UCSD-AML1 (cell line): ENCODE results near the gene REXO2.

Source experiments
- DNase-seq: peaks from one replicate; lab custom pipeline; 2025; ENCODE audit not compliant: unreplicated experiment; lab: John Stamatoyannopoulos, UW

REXO2 gene

GRCh38 chr11:114439229-114440120 is at the start of gene REXO2:
Gene REXO2 (plus strand): TSS chr11:114439467. CDS start chr11:114439529, 62 bp downstream.
- DNase-seq: peak; percentile 96

DNA sequence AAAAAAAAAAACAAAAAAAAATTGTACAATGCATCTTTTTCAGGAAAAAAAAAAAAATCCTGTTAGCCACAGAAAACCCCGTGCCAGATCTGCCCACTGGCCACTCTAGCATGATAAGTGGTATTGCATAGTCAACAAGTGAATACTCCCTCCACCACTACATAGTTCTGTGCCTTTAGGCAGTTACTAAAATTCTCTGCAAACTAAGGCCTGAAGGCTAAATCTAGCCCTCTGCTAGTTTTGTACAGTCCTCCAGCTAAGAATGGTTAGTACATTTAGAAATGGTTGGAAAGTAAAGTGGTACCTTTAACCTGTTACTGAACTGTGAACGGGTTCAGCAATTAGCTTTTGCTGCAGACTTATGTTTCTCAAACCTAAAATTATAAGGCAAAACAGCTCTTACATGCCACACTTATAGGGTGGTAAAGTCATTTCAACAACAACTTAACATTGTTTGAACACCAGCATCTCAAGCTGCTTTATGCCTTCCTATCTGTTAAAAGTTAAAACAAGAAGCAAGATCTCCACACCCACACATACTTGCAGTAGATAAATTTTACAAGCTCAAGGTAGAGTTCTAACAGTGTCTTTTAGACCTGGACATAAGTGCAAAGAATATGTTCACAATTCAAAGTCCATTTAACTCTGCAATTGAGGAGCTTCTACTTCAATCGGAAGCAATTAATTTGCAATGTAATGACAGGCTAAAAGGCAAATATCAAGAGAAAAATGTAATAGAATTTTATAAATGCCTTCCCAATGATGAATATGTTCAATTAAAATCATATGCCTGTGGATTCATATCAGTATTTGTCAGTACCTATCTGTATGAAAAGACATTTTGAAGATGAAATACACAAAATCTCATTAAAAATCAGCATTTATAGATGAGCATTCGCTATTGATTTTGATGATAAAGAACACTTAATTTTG is 46.3 kb upstream of the REXO2 start:
- DNase-seq: no peak

- no peak for DNase-seq
These were observed 43.5 kb upstream of the REXO2 start for GRCh38 chr11:114395736-114396135.

- DNase-seq: no peak
These were observed 42.4 kb upstream of the REXO2 start for GRCh38 chr11:114396916-114397315.

- DNase-seq: no peak
These were observed 41.8 kb upstream of the REXO2 start for GRCh38 chr11:114397349-114397982.

DNA sequence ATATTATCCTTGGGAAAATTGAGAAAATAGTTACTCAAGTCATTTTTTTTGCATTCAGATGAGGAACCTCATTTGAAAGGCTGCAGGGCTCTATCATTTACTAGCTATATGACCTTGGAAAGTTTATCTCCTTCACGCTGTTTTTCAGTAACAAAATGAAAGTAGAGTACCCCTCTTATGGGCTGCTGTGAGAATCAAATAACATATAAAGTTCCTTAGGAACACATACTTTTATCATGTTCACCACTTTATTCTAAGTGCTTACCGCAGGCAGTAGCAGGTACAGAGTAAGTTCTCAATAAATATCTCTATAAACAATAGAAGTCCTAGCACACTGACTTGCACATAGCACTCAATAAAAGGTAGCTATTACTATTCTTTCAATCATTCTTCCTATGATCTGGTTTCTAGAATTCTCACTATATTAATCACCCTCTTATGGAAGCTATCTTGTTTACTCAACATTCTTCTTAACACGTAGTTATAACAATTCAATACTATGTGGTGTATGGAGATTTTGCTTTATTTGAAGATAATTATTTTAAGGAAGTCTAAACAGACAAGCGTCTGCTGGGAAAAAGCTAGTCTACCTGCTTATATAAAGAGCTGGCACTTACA is 40.9 kb upstream of the REXO2 start:
- no peak for DNase-seq

DNA sequence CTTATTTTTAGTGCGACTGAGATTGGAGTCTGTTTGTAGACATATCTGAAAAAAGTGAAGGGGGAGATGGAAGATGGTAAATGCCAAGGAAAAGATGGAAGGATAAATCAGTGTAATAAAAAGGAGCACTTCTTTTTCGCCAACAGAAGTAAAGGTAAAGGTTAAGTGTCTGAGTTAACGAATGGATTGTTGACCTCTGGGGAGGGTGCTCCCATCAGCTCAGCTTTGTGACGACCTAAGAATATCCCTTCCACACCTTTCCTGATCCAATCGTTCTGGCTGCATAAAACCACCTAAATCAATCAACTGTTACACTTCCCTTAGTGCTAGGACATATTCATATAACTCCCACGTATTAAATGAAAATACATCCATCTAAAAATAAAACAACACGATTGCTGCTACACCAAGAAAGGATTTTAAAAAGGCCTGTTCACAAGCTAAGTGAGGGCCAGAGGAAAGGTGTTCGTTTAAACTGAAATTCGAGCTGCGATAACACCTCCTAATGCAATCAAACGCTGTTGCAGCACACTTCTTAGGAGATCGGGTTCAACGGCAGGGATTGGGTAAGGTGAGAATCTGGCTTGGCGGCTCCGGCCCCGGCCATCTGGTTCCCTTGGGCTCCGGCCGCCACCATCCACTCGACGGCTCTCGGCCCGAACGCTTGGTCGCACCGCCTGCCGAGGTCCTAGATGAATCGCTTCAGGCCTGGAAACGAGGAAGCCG is 39.6 kb upstream of the REXO2 start:
- no peak for DNase-seq

DNA sequence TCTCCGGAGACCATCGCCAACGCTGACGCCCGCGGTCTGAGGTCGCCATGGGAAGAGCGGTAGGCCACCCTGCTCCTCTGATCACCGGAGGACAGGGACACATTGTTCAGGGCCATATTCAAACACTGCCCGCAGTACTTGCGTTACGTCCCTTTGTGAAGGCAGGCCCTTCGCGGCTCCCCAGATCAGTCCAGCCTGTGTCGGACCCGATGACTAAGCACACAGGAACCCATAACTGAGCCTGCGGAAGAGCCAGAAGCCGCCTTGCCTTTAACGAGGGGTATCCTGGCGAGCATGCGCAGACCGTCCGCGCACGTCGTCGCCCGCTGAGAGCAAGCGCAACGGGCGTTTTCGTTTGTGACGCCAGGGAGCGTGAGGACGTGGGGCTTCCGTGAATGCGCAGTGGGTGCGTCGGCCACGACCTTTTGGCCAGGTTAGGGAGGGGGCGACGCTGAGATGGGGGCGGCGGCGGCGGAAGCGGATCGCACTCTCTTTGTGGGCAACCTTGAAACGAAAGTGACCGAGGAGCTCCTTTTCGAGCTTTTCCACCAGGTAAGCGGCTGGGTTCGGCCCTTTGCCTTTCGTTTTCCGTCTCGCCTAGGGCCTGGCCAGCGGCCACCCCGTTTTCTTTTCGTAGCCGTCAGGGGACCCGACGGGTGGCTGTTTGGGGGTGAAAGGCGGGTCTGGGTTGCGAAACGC is 38.9 kb upstream of the REXO2 start, which contains the start of the genes C11orf71 and RBM7:
TSS of gene C11orf71 (minus strand) at position 296 of the 699 bp plus-strand sequence. CDS start at position 116, 180 bp downstream.
TSS of gene RBM7 (plus strand) at position 451 of the 699 bp plus-strand sequence. CDS start at position 457, 6 bp downstream.
- peak; percentile 98 for DNase-seq

GRCh38 chr11:114400915-114401223 is 38.4 kb upstream of the REXO2 start:
- no peak for DNase-seq

DNA sequence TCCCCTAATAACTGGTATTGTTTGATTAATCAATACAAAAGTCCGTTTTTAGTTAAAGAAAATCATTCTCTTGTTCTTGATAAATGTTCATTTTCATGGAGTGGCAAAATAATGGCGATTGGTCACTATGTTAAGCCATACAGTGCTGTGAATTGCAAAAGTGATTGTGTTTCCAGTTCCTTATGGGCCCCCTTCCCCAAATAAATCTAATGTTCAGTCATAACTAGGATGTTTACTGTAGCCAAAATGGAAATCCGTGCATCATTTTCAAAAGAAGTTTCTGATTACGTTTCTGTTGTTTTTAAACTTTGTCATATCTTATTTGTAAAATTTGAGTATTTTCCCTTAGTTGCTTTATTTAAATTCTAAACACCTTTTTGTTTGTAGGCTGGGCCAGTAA is 38.0 kb upstream of the REXO2 start:
- DNase-seq: no peak

DNA sequence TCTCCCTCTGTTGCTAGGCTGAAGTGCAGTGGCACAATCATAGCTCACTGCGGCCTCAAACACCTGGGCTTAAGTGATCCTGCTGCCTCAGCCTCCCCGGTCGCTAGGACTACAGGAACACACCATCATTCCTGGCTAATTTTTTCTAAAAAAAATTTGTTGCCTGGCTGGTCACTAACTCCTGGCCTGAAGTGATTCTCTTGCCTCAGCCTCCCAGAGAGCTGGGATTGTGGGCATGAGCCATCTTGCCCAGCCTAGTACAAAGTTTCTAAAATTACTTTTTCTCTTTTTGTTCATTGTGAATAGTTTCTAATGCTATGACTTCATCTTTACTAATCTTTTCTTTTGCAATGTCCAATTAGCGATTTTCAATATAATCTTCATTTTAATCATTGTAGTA is 26.3 kb upstream of the REXO2 start:
- no peak for DNase-seq

- no peak for DNase-seq
These were observed 25.3 kb upstream of the REXO2 start for GRCh38 chr11:114413958-114414357.

- no peak for DNase-seq
These were observed 22.8 kb upstream of the REXO2 start for GRCh38 chr11:114416441-114416961.

DNA sequence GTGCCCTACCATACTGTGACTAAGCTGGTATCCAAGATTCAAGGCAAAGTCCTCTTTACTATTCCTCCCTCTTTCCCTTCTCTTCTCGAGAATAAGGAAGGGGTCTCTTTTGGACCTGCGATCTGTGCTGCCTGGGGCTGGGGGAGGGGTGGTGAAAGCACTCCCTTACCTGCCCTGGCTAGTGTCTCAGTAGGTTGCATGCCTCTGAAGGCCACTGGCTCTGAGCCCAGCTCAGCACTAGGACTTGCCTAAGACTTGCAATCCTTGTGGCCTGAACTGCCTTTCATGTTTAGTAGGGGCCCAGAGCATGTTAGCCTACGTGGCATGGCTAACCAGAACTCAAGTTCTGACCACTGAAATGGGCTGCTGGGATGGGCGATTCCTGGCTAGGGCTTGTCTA is 13.0 kb upstream of the REXO2 start:
- no peak for DNase-seq

DNA sequence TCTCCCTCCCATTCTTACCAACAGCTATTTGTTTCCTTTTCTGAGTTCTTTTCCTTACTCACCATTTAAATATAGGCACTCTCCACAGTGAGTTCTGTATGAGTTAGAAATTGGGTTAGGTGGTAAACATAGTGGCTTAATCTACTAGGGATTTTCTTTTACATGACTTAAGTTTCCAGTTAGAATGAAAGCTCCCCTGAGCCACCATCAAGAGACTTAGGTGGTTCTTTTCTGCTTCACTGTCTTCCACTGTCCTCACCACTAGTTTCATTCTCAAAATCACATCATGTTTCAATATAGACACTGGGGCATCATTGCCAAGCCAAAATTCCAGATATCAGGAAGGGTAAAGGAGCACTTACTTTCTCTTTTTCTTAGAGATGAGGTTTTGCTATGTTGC is 9.0 kb upstream of the REXO2 start:
- no peak for DNase-seq

GRCh38 chr11:114432893-114433292 is 6.4 kb upstream of the REXO2 start:
- DNase-seq: no peak

DNA sequence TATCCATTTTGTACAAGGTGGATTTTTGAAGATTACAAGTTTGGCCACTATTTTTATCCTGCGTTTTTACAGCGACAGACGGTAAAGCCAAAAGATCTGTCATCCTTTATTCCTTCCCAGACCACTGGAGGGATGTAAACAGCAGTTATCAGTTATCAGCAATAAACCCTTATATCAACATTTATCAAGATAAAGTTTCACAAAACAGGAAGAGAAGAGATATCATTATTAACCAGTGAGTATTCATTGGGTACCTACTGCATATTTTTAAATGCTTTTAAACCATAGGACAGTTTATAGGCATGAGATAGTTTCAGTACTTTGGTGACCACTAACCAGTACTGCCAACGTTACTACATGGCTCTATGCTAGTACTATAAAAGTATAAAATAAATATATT is 5.9 kb upstream of the REXO2 start:
- no peak for DNase-seq

DNA sequence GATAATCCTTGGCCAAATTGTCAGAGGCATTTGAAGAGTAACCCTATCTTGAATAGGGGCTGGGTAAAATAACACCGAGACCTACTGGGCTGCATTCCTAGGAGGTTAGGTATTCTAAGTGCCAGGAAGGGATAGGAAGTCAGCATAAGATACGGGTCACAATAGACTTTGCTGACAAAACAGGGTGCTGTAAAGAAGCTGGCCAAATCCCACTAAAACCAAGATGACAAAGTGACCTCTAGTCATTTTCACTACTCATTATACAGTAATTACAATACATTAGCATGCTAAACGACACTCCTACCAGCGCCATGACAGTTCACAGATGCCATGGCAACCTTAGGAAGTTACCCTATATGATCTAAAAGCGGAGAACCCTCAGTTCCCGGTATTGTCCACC is 964 bp upstream of the REXO2 start:
- DNase-seq: no peak

DNA sequence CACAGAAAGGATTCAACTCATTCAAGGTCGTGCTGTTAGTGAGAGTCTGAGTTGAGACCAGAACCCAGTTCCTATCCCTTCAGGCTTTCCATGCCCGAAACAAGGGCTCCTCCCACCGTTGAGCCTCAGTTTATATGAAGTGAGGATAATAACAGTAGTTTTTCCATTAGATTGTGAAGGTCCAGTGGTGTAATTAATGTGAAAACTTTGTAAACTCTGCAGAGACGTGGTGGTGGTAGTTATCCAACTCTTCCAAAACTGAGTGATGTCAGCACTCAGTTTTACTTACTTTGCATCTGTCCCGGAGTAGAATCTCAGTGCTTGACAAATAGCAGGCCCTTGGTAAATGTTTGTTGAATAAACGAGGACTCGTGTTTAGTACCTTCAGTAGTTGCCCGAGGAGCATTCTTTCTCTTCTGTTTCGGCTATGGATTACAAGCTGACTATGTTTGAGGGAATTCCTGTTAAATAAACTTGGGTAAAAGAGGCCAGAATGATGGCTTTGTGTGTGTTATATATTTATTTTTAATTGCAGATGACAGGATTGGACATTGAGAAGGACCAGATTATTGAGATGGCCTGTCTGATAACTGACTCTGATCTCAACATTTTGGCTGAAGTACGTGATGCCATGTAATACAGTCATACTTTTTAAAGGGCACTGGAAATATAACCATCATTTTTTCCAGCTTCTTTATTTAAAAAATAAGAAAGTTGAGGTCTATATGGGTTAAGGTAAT is 1.0 kb downstream of the REXO2 start:
- no peak for DNase-seq
